HFF-Myc (cell line): ENCODE data around the gene BLID.

Experiments
- DNase-seq: peaks from one replicate; pipeline ENCODE4 v3.0.0-alpha.2; 2011; ENCODE audit warnings: low read depth; ENCODE audit errors: extremely low read depth
- H3K4me3 ChIP-seq: replicated peaks from 2 replicates; pipeline ENCODE4 v1.5.1; 2011; ENCODE audit warnings: low read depth, mild to moderate bottlenecking, control low read depth, low read length
- CTCF ChIP-seq: IDR thresholded peaks from 2 replicates; pipeline ENCODE4 v1.5.1; 2012; ENCODE audit warnings: mild to moderate bottlenecking, low read depth, low read length, control low read depth; ENCODE audit errors: missing control alignments

The BLID gene

DNA sequence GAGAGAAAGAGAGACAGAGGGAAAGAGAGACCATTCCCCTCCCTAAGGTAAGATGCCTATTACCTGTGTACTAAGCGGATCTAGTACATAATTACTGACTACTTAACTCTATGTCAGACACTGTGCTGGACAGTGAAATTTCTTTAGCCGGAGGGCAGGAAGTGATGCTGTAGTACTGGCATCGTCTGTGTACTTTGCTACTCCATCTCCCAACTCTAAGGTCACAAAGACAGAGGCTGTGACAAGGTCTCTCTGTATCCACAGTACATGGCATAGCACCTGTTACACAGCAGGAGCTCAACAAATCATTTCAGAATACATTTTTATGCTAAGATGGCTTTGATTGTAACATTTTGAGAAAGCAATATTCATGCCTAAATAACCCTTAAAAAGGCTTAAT, 9.0 kb downstream of the BLID start:
- no peak for DNase-seq
- no peak for TF ChIP-seq CTCF
- H3K4me3 ChIP-seq: no peak overlapping the region

DNA sequence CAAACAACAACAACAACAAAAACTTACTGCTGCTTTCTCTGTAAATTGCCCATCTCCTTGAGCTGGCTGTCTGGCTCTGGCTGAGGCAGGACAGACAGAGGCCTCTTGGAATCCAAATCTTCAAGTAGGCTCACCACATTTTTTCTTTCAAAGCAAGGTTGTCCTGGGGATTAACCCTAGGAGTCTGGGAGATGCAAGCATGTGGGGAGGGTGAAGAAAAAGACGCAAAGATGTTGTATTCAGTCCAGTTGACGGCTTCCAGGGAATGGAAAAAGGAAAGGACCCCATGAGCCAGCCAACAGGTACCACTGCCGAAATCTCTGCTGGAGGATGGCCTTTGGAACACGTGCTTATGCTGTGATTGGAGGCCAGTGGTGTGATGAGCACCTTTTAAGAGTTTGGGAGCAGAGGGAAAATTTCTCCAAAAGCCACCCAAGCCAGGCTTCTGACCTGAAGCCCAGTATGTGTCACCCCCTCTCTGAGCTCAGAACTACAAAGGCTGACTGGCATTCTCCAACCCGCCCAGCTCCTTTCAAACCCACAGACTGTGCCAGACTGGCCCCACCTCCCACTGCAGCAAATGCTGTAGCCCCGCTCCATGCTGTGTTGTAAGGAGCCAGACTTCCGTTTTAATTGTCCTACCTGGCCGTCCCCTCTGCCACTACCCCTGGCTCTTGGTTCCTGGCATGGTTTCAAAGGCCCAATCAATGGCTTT, 10.8 kb downstream of the BLID start:
- TF ChIP-seq CTCF: no peak
- no peak for DNase-seq
- no peak overlapping the region for H3K4me3 ChIP-seq

GRCh38 chr11:122104341-122104740, 11.7 kb downstream of the BLID start:
- DNase-seq: no peak
- TF ChIP-seq CTCF: no peak
- no peak overlapping the region for H3K4me3 ChIP-seq

DNA sequence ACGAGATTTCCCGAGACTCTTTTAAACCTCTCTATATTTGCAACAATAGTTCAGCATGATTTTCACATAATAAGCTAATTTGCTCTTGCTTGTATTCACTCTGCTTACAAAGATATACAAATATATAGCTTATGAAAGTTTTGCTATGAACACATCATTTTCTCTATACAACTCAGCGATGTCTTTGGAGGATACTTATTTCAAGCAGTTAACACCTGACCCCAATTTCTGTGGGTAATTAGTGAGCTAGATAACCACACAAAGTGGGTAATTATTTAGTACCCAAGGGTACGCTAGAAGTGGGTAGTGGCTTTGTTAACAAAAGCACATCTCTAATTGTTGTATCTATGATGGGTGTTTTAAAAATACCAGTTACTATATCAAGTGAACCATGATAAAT, 12.3 kb downstream of the BLID start:
- H3K4me3 ChIP-seq: no peak overlapping the region
- no peak for TF ChIP-seq CTCF
- DNase-seq: no peak

DNA sequence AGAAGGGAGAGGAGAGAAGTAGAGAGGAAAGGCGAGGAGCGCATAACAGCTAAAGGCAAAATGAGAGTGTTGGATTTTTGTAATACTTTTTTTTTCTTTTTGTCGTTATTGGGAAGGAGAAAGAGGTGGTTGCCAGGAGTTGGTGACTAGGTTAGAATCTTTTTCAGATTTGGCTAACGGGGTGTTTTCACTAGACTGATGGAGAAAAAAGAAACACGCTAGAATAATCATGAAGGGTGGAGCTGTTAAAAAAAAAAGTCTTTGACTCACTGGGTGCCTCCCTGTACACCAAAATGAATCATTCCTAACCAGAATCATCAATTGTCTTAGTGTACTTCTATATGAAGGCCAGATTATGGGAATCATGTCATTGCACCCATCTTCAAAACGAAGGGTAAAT, 12.7 kb downstream of the BLID start:
- no peak for DNase-seq
- no peak overlapping the region for H3K4me3 ChIP-seq
- no peak for TF ChIP-seq CTCF

DNA sequence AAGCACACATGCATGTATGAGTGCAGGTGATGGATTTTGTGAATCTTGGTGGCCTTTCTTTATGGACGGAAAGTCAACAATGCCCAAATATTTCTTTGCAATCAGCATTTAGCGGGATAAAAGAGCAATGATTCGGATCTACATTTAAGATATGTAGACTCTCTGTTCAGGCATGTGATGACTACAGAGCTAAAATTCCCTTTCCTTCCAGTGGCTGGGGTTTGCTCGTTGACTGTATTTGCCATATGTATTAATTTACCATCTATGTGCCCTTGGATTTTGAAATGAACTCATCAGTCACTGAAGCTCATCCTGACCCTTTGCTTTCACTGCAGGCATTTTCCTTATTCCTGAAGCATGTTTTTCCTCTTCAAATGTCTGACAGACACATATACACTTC, 13.6 kb downstream of the BLID start:
- no peak for TF ChIP-seq CTCF
- no peak for DNase-seq
- peak overlapping the region; percentile 59 for H3K4me3 ChIP-seq
